Hepatocyte (in vitro differentiated cells): ENCODE data around the gene ELAVL2.

Experiments used
- EZH2 ChIP-seq: fragments of 200-600 bp; sonication (generic); IDR thresholded peaks from 2 replicates; pipeline ENCODE4 v1.6.1; 2016; ENCODE audit warnings: antibody characterized with exemption, mild to moderate bottlenecking, borderline replicate concordance
- EZH2phosphoT487 ChIP-seq: fragments of 200-600 bp; sonication (generic); IDR thresholded peaks from one replicate; pipeline ENCODE4 v1.6.1; 2018; ENCODE audit warnings: antibody characterized with exemption, mild to moderate bottlenecking, low read depth, moderate library complexity; ENCODE audit not compliant: unreplicated experiment, severe bottlenecking
- TF ChIP-seq, protein P1 (sequence below): fragments of 200-600 bp; sonication (generic); IDR thresholded peaks from 2 replicates; pipeline ENCODE4 v1.5.1; 2016; ENCODE audit warnings: antibody characterized with exemption, mild to moderate bottlenecking; ENCODE audit not compliant: poor library complexity

GRCh38 chr9:23644326-23644725 lies 181.7 kb downstream of the ELAVL2 start:
- TF ChIP-seq, protein P1, sequence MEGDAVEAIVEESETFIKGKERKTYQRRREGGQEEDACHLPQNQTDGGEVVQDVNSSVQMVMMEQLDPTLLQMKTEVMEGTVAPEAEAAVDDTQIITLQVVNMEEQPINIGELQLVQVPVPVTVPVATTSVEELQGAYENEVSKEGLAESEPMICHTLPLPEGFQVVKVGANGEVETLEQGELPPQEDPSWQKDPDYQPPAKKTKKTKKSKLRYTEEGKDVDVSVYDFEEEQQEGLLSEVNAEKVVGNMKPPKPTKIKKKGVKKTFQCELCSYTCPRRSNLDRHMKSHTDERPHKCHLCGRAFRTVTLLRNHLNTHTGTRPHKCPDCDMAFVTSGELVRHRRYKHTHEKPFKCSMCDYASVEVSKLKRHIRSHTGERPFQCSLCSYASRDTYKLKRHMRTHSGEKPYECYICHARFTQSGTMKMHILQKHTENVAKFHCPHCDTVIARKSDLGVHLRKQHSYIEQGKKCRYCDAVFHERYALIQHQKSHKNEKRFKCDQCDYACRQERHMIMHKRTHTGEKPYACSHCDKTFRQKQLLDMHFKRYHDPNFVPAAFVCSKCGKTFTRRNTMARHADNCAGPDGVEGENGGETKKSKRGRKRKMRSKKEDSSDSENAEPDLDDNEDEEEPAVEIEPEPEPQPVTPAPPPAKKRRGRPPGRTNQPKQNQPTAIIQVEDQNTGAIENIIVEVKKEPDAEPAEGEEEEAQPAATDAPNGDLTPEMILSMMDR: no peak
- TF ChIP-seq EZH2 (no peak), EZH2phosphoT487 (no peak)
